Measurements from ENCODE around the gene CAMK2A. TPM values are rescaled to one million over a fixed set of nuclear protein-coding genes. Genes with fewer than 3 reads are reported as not detected.

Gene CAMK2A
- total and polyA plus RNA-seq, 2 of the 4 experiments (the other 2 are of a cell fraction): 0.18 to 0.19 TPM

DNA sequence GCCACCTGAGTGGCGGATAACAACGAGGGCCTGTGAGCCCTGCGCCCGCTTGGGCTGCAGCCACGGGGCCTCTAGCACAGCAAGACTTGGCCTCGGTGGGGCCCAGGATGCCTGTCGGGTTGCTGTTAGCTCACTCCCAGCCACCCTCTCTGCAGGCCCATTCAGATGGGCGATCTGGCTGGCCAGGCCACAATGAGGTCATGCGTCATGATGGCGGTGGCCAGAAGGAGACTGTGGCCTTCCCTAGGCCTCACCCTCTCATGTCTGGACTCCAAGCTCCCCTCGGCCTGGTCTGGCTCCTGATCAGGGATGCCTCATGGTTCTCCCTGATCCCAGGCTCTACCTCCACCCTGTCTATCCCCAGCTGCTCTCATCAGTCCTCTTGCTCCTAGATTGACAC lies 49.0 kb upstream of the CAMK2A start:
- Histone ChIP-seq H3K9me1 (ENCODE audit: insufficient read depth, low read length) (peaks cover 6% of the 10 kb centered on the region), H3K14ac (replicated peaks; ENCODE audit: low read depth, low read length) (no peak overlapping the region), H3K27me3 (ENCODE audit: control insufficient read depth, insufficient read depth, low read length) (no peaks in the 10 kb centered on the region; the same call in 1 of the 2 replicates), H3K27ac (ENCODE audit: insufficient read depth, low read length) (no peak overlapping the region), H3K4ac (ENCODE audit: low read depth, low read length) (no peak overlapping the region), H4K8ac (ENCODE audit: low read depth in 2 of 2, low read length in 2 of 2) (no peak overlapping the region), H3K4me3 (ENCODE audit: insufficient read depth, low read depth, low read length) (no peak overlapping the region), H4K91ac (ENCODE audit: insufficient read depth, low read depth, low read length) (no peak overlapping the region), H4K5ac (ENCODE audit: low read depth, low read length) (no peak overlapping the region), H3K18ac (ENCODE audit: low read depth, low read length) (no peak overlapping the region), H2BK5ac (ENCODE audit: low read depth, low read length, poor library complexity, severe bottlenecking) (no peak overlapping the region), H2BK20ac (ENCODE audit: low read depth, low read length) (no peak overlapping the region), H2AK9ac (replicated peaks; ENCODE audit: low read depth, low read length, poor library complexity) (no peak overlapping the region), H3K36me3 (ENCODE audit: control insufficient read depth, insufficient read depth, low read length) (no peaks in the 10 kb centered on the region), H3K9me3 (ENCODE audit: control insufficient read depth, insufficient read depth, low read length) (no peaks in the 10 kb centered on the region), H3K79me1 (ENCODE audit: low read depth in 1 of 2, low read length in 2 of 2) (no peaks in the 10 kb centered on the region), H2BK120ac (ENCODE audit: low read depth, low read length) (no peak overlapping the region), H3K9ac (ENCODE audit: low read depth, low read length) (no peak overlapping the region), H3K23ac (ENCODE audit: low read depth, low read length) (no peak overlapping the region), H2AFZ (replicated peaks; ENCODE audit: low read length, poor library complexity) (no peak overlapping the region), H3K4me2 (ENCODE audit: low read depth, low read length) (no peak overlapping the region), H3K56ac (ENCODE audit: extremely low read depth, insufficient read depth, low read length) (no peak overlapping the region), H2BK15ac (ENCODE audit: low read depth, low read length) (no peak overlapping the region), H4K20me1 (ENCODE audit: insufficient read depth, low read length) (no peaks in the 10 kb centered on the region), H2AK5ac (ENCODE audit: low read depth, low read length) (no peak overlapping the region; the same call in 1 of the 2 replicates), H3K4me1 (ENCODE audit: control insufficient read depth, insufficient read depth, low read length) (peaks cover 12% of the 10 kb centered on the region)
- dilution Hi-C loops (cut with HindIII; ENCODE audit: low sequenced_read_pairs, unreplicated experiment) (no loop called here), intact Hi-C loops (cut with micrococcal nuclease) (no loop called here), in situ Hi-C loops (cut with MboI; ENCODE audit: low sequenced_read_pairs) (no loop called here)
- ChIA-PET CTCF (interaction anchor here (0.6 kb wide), 2 partner anchors 19 to 66 kb away, joined by 3 to 6 read pairs; no protein-coding TSS in a partner anchor), POLR2A (ENCODE audit: unreplicated experiment) (no interaction called here)
- ATAC-seq (ENCODE audit: low read depth) (no peak), DNase-seq (no peak)
- 94% methylated on average over 8 of the region's 11 CpGs; no CpG with 5 or more reads in 1 of the 2 experiments for WGBS, 2 experiments (ENCODE audit: extremely low coverage in 2 of 2, insufficient read length in 1 of 2)
- no TSS peak for BruUV-seq (replicated peaks)
- TF ChIP-seq, protein P1, sequence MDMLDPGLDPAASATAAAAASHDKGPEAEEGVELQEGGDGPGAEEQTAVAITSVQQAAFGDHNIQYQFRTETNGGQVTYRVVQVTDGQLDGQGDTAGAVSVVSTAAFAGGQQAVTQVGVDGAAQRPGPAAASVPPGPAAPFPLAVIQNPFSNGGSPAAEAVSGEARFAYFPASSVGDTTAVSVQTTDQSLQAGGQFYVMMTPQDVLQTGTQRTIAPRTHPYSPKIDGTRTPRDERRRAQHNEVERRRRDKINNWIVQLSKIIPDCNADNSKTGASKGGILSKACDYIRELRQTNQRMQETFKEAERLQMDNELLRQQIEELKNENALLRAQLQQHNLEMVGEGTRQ (IDR thresholded peaks at IDR 0.05; ENCODE audit: low read depth, low read length): no peak
- TF ChIP-seq CEBPB (IDR thresholded peaks at IDR 0.05; ENCODE audit: low read depth, low read length) (no peak), FOS (IDR thresholded peaks at IDR 0.05; ENCODE audit: low read depth, low read length) (no peak), CHD1 (IDR thresholded peaks at IDR 0.05; ENCODE audit: low read depth, low read length) (no peak), BHLHE40 (IDR thresholded peaks at IDR 0.05; ENCODE audit: low read depth, low read length) (no peak), CTCF (conservative IDR thresholded peaks at IDR 0.05; ENCODE audit: low read depth, low read length) (no peak), RCOR1 (IDR thresholded peaks at IDR 0.05; ENCODE audit: insufficient replicate concordance, low read length) (no peak), RAD21 (IDR thresholded peaks at IDR 0.05; ENCODE audit: low read length) (no peak)

All from IMR-90 (cell line).